ENCODE data around the gene WDCP.
A peak's percentile ranks its signal among the peaks of the same experiment; 100 is the strongest.
"Not testable (repeated sequence)": the region's sequence is repeated elsewhere in the genome, so short reads cannot be mapped to it uniquely, and the experiment has no call there.

Gene WDCP

DNA sequence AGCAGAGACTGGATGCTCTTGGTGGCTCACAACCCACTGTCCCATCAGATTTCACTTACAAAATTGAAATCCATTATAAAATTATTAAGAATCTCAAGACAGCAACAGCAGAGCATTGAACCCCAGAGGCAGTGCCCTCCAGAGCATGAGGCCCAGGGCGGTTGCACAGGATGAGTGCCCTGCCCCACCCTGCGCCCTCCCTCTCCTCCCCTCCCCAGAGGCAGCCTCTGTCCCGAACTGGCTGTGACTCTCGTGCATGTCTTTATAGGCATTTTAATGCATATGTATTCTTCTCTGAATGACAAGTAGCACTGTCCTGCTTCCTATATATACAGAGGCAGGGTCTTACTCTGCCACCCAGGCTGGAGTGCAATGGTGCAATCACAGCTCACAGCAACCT, 26.9 kb downstream of the WDCP start:
- no peak for DNase-seq

DNA sequence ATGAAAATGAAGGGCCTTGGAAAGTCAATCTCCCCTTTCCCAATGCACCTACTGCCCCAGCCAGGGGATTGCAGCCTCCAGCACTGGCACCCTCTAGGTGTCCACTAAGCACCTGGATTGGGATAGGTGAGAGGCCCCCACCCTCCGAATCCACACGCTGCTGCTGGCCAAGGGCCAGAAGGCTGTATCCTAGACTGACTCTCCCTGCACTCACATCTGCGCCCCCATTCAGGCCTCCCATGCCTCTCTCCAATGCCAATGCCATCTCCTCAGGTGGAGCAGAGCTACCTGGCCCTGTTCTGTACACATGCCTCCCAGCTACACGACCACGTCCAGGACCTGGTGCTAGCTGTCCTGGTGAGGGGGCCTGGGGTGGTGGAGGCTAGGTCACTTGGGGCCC, 27.5 kb downstream of the WDCP start:
- no peak for DNase-seq

DNA sequence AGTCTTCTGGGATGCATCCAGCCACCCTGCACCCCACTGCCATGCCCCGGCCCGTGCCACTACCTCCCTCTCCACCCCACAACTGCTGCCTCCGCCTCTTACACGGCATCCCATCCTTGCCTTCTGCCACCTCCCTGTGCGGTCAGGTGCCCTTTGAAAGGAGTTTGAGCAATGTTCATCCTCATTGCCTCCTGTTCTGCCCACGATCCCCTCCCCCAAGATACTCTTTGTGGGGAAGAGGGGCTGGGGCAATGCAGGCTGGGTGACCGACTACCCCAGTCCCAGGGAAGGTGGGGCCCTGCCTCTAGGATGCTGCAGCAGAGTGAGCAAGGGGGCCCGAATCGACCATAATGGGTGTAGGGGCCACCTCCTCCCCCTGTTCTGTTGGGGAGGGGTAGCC, 28.9 kb downstream of the WDCP start:
- no peak for DNase-seq

GRCh38 chr2:24017711-24018110, 29.5 kb downstream of the WDCP start:
- no peak for DNase-seq

- no peak for DNase-seq
These were observed 30.1 kb downstream of the WDCP start for GRCh38 chr2:24016853-24017703.

DNA sequence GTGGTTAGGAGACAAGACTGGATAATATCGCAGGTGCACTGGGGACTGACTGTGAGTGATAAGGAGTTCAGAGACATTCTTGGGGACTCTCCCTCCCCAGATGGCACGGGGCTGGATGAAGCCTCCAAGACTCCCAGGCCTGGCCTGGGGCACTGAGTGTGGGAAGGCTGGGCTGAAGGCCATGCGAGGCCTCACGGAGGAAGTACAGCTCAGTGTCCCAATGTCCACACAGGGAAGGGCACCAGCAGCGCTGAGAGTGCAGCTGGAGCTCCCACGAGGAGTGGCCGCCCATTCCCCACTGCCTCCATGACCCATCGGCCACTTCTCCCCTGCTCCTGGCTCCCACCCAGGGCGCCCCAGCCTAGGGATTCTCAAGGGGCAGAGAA, 30.8 kb downstream of the WDCP start:
- DNase-seq, result no peak

DNA sequence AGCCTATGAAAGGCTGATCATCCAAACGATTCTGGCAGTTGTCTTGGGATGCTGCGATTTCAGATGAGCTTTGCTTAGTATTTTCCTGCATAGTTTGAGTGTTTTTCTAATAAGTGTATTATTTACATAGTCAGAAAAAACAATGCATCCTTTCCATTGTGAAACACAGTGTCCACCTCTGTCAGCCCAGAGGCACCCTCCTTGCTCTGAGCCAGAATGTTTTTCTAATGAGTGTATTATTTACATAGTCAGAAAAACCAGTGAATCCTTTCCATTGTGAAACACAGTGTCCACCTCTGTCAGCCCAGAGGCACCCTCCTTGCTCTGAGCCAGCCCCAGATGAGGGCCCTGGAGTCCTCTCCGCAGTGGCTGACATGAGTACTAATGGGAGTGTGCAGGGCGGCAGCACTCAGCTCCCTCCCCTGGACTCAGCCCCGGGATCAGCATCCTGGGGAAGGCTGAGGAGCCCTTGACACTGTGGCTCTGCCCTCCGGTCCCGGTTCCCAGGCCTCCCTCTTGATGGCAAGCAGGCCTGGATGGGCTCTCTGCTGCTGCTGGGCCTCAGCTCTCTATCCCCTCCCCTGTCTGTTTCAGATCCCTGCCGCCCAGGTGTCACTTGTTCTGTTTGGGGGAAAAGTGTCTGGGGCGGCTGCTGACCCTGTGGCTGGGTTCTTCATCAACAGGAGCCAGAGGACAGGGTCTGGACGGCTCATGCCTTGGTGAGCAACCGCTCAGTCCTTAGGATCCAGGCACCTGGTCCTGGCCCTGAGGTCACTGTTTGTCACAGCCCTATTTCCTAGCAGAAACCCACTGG, 31.4 kb downstream of the WDCP start:
- no peak for DNase-seq

GRCh38 chr2:24014902-24015301, 32.3 kb downstream of the WDCP start:
- not testable (repeated sequence) for DNase-seq

GRCh38 chr2:24012521-24013188, 34.5 kb downstream of the WDCP start:
- no peak for DNase-seq

DNA sequence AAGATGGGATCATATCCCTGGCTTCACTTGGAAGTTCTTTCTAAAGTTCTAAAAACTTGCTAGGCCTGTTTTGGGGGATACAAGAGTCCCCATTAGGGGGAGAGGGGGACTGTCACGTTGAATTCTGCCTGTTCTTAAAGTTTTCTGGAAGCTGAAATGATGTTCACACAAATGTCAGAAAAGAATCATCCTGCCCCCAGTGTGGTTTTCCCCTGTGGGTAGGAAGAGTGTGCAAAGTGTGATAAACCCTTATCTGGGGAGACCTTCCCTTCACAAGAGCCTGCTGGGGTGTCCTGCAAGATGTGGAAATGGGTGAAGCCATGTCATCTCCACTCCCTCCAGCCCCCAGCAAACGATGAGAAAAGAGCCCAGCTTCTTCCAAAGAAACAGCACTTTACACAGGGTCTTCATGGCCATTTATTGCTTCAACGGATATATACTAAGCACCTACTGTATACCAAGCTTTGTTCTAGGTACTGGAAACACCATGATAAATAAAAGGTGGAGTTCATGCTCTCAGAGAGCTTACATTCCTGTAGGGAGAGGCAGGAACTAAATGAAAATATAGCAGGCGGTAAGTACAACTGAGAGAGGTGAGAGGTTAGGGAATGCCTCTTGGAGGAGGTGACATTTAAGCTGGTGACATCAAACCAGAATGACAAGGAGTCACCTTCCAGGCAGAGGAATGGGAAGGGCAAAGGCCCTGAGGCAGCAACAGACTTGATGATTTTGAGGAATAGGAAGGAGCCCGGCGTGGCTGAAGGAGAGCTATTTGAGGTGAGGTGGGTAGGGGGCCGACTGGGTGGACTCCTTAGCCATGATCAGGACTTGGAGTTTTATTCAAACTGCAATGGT, 35.7 kb downstream of the WDCP start:
- no peak for DNase-seq

DNA sequence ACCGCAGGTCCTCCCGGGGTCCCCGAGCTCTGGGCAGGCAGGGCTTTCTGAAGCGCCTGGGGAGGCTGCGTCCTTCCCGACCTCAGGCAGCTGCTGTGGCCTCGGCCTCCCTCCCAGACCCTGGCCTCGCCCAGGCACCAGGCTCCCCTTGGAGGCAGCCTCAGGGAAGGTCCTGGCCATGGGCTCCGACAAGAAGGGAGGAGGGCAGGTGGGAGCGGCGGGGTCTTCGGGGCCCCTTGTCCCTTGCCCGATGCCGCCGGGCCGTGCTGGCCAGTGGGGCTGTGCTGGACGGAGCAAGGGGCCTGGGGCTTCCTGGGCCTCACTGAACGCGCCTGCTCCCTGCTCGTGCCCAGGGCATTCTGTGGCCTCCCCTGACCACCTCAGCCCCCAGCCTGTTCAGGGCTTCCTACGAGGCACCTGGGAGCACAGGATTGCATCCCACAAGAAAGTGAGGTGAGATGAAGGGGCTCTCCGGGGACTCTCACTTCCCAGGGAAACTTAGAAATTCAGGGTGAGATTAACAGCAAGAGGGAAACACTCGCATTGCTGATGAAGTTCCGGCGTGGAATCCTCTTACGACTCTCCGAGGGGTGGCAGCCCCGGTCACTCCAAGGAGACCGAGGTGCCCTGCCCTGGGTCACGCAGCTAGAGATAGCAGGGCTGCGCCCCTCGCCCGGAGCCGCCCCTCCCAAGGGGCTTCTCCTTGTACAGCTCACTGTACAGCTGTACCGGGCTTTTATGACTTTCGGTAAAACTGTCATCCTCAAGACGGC, 36.5 kb downstream of the WDCP start:
- no peak for DNase-seq

- no peak for DNase-seq
These were observed 37.3 kb downstream of the WDCP start, which contains the start of gene MFSD2B for GRCh38 chr2:24009680-24010476. Gene MFSD2B (plus strand): TSS chr2:24010085. CDS start chr2:24010097, 12 bp downstream.

GRCh38 chr2:24009367-24009679, 37.9 kb downstream of the WDCP start:
- DNase-seq, result no peak

DNA sequence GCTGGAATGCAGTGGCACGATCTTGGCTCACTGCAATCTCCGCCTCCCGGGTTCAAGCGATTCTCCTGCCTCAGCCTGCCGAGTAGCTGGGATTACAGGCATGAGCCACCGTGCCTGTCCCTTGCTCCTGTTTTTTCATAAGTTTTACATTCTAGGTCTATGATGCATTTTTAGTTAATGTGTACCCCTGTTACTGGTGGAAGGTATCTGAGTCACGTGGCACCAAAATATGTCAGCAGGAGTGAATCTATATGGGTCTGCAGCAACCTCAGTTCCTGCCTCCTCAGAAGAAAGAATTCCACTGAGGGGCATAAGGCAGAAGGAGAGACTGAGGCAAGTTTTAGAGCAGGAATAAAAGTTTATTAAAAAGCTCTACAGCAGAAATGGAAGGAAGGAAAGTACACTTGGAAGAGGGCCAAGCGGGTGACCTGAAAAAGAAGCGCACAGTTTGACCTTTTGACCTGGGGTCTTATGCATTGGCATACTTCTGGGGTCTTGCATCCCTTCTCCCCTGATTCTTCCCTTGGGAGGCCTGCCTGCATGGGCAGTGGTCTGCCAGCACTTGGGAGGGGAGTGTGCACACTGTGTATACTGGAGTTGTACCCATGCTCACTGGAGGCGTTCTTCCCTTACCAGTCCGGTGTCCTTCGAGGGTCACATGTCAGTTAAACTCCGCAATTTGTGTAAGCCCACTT, 38.4 kb downstream of the WDCP start:
- no peak for DNase-seq

GRCh38 chr2:24007693-24008092, 39.5 kb downstream of the WDCP start:
- DNase-seq, result no peak

- DNase-seq, result no peak
These were observed 52.6 kb downstream of the WDCP start for GRCh38 chr2:23994567-23994966.

DNA sequence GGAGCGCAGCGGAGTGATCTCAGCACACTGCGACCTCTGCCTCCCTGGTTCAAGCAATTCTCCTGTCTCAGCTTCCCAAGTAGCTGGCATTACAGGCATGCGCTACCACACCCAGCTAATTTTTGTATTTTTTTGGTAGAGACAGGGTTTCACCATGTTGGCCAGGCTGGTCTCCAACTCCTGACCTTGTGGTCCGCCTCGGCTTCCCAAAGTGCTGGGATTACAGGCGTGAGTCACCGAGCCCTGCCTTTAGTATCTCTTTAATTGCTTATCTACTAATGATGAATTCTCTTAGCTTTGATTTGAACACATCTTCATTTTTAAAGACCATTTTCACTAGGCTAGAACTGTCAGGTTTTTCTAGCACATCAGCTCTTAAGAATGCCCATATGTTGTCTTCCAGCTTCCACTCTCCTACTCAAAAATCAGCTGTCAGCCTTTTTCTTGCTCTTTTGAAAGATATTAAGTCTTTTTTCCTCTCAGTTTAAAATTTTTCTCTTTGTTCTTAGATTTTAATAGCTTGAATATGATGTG, 53.4 kb downstream of the WDCP start:
- DNase-seq, result no peak

GRCh38 chr2:23992931-23993330, 54.3 kb downstream of the WDCP start:
- no peak for DNase-seq

- DNase-seq, result peak; percentile 22
These were observed 58.8 kb downstream of the WDCP start for GRCh38 chr2:23988371-23988770.
